OCI-LY1 (cell line): ENCODE measurements around the gene DNAAF2.
"Not testable (repeated sequence)": the region's sequence is repeated elsewhere in the genome, so short reads cannot be mapped to it uniquely, and the experiment has no call there.

ENCODE experiments used
- H2AFZ ChIP-seq: fragments of 200-600 bp; sonication (generic), shearing (Covaris generic); 2 replicates; pipeline ENCODE4 v1.6.0; 2014; ENCODE audit warnings: antibody characterized with exemption, mild to moderate bottlenecking, low read length
- H3F3A ChIP-seq: fragments of 200-600 bp; sonication (generic), shearing (Covaris generic); 2 replicates; pipeline ENCODE4 v1.6.0; 2014; ENCODE audit warnings: mild to moderate bottlenecking, antibody characterized with exemption, low read length, moderate library complexity; ENCODE audit not compliant: insufficient read depth
- H3K27ac ChIP-seq: fragments of 200-600 bp; sonication (generic); 2 replicates; pipeline ENCODE4 v1.5.1; 2014; ENCODE audit warnings: low read length, mixed run types, mild to moderate bottlenecking, low read depth; ENCODE audit not compliant: poor library complexity, severe bottlenecking
- H3K27me3 ChIP-seq: fragments of 200-600 bp; sonication (generic); 2 replicates; pipeline ENCODE4 v1.6.0; 2014; ENCODE audit warnings: antibody characterized with exemption, mild to moderate bottlenecking, low read length, moderate library complexity; ENCODE audit not compliant: insufficient read depth
- H3K36me3 ChIP-seq: fragments of 200-600 bp; sonication (generic); 2 replicates; pipeline ENCODE4 v1.6.1; 2014; ENCODE audit warnings: mild to moderate bottlenecking, antibody characterized with exemption, low read length, moderate library complexity, mixed read lengths; ENCODE audit not compliant: insufficient read depth
- H3K4me1 ChIP-seq: fragments of 200-600 bp; sonication (generic); 2 replicates; pipeline ENCODE4 v1.5.1; 2014; ENCODE audit warnings: mild to moderate bottlenecking, low read length, moderate library complexity; ENCODE audit not compliant: insufficient read depth, severe bottlenecking
- H3K4me2 ChIP-seq: fragments of 200-600 bp; sonication (generic), shearing (Covaris generic); 2 replicates; pipeline ENCODE4 v1.6.1; 2014; ENCODE audit warnings: low read length
- H3K4me3 ChIP-seq: fragments of 200-600 bp; sonication (generic); 2 replicates; pipeline ENCODE4 v1.5.1; 2014; ENCODE audit warnings: low read length, low read depth, mild to moderate bottlenecking, mixed read lengths; ENCODE audit not compliant: poor library complexity, severe bottlenecking
- H3K79me2 ChIP-seq: fragments of 200-600 bp; shearing (Covaris generic); 2 replicates; pipeline ENCODE4 v1.6.1; 2016; ENCODE audit warnings: mixed run types, low read length, mixed read lengths; ENCODE audit not compliant: insufficient read depth
- H3K9ac ChIP-seq: fragments of 200-600 bp; sonication (generic), shearing (Covaris generic); 2 replicates; pipeline ENCODE4 v1.6.1; 2014; ENCODE audit warnings: mild to moderate bottlenecking, low read length, mixed read lengths
- H3K9me2 ChIP-seq: fragments of 200-600 bp; sonication (generic), shearing (Covaris generic); 2 replicates; pipeline ENCODE4 v1.6.1; 2014; ENCODE audit warnings: low read depth, mild to moderate bottlenecking, low read length, mixed read lengths
- H3K9me3 ChIP-seq: fragments of 200-600 bp; shearing (Covaris generic); 2 replicates; pipeline ENCODE4 v1.6.1; 2014; ENCODE audit warnings: low read length, mixed read lengths
- H4K20me1 ChIP-seq: fragments of 200-600 bp; sonication (generic), shearing (Covaris generic); 2 replicates; pipeline ENCODE4 v1.6.0; 2016; ENCODE audit warnings: mild to moderate bottlenecking, low read length; ENCODE audit not compliant: insufficient read depth
- CTCF ChIP-seq: fragments of 200-600 bp; sonication (generic), shearing (Covaris generic); IDR thresholded peaks from 2 replicates; pipeline ENCODE4 v1.5.1; 2017; ENCODE audit warnings: mild to moderate bottlenecking, antibody characterized with exemption, low read length, moderate library complexity, mixed read lengths
- EZH2 ChIP-seq: fragments of 200-600 bp; sonication (generic), shearing (Covaris generic); IDR thresholded peaks from 2 replicates; pipeline ENCODE4 v1.8.0; 2017; ENCODE audit warnings: borderline replicate concordance, mixed run types, mild to moderate bottlenecking, antibody characterized with exemption, low read length, moderate library complexity, mixed read lengths

Gene DNAAF2

GRCh38 chr14:49673586-49673985 lies 38.5 kb upstream of the DNAAF2 start:
- no peak overlapping the region for H3K4me3 ChIP-seq
- H3F3A ChIP-seq, result no peaks in the 10 kb centered on the region
- TF ChIP-seq EZH2, result no peak
- no peak for TF ChIP-seq CTCF
- peaks cover 71% of the 10 kb centered on the region for H3K36me3 ChIP-seq
- H3K79me2 ChIP-seq, result no peaks in the 10 kb centered on the region
- no peaks in the 10 kb centered on the region for H3K9me3 ChIP-seq
- no peaks in the 10 kb centered on the region for H3K27me3 ChIP-seq
- H3K4me2 ChIP-seq, result no peak overlapping the region
- no peaks in the 10 kb centered on the region for H3K9me2 ChIP-seq
- H4K20me1 ChIP-seq, result no peaks in the 10 kb centered on the region
- no peaks in the 10 kb centered on the region for H3K4me1 ChIP-seq
- no peak overlapping the region for H2AFZ ChIP-seq
- no peak overlapping the region for H3K27ac ChIP-seq
- no peak overlapping the region for H3K9ac ChIP-seq

- no peak for TF ChIP-seq CTCF
- no peaks in the 10 kb centered on the region for H3F3A ChIP-seq
- no peaks in the 10 kb centered on the region for H3K9me3 ChIP-seq
- H3K9me2 ChIP-seq, result no peaks in the 10 kb centered on the region
- no peak overlapping the region for H3K9ac ChIP-seq
- H2AFZ ChIP-seq, result no peak overlapping the region
- no peak overlapping the region for H3K4me3 ChIP-seq
- no peak overlapping the region for H3K27ac ChIP-seq
- H4K20me1 ChIP-seq, result no peaks in the 10 kb centered on the region
- no peak overlapping the region for H3K4me2 ChIP-seq
- H3K4me1 ChIP-seq, result no peaks in the 10 kb centered on the region
- H3K36me3 ChIP-seq, result peaks cover 61% of the 10 kb centered on the region
- H3K27me3 ChIP-seq, result no peaks in the 10 kb centered on the region
- no peaks in the 10 kb centered on the region for H3K79me2 ChIP-seq
Observed at GRCh38 chr14:49670475-49670874, 35.4 kb upstream of the DNAAF2 start.

- Histone ChIP-seq H3K4me1 (no peaks in the 10 kb centered on the region), H3F3A (no peaks in the 10 kb centered on the region), H3K79me2 (no peaks in the 10 kb centered on the region), H3K9me3 (no peaks in the 10 kb centered on the region), H3K4me3 (no peak overlapping the region), H3K27me3 (no peaks in the 10 kb centered on the region), H3K9me2 (no peaks in the 10 kb centered on the region), H3K4me2 (no peak overlapping the region), H4K20me1 (no peaks in the 10 kb centered on the region), H3K9ac (no peak overlapping the region), H3K27ac (no peak overlapping the region), H3K36me3 (peaks cover 29% of the 10 kb centered on the region), H2AFZ (no peak overlapping the region)
- TF ChIP-seq EZH2, result no peak
- TF ChIP-seq CTCF, result no peak
Observed at GRCh38 chr14:49659526-49660455, 24.7 kb upstream of the DNAAF2 start.

- not testable (repeated sequence) for H3K27me3 ChIP-seq, H3K9ac ChIP-seq, H2AFZ ChIP-seq, H3K4me1 ChIP-seq, H3K9me3 ChIP-seq, H3K79me2 ChIP-seq, H3K4me2 ChIP-seq, H3K9me2 ChIP-seq, H4K20me1 ChIP-seq, H3K27ac ChIP-seq, H3K4me3 ChIP-seq, H3F3A ChIP-seq
- peaks cover 29% of the 10 kb centered on the region for H3K36me3 ChIP-seq
Observed at GRCh38 chr14:49657500-49657899, 22.5 kb upstream of the DNAAF2 start.
